Ureter (tissue), 1 donor: ENCODE results near the gene AFMID. TPM values are rescaled to one million over a fixed set of nuclear protein-coding genes. Genes with fewer than 3 reads are reported as not detected.

ENCODE experiments used
- DNase-seq: peaks from one replicate; pipeline ENCODE4 v3.0.0-alpha.2; 2020; ENCODE audit warnings: low spot score
- total RNA-seq: library from RNA; stranded (reverse); gene quantifications from one replicate; pipeline ENCODE4 v1.2.4, GENCODE V29; 2023
- donor health status: DM: yes; HTN: yes; CAD: no.

Gene AFMID
- total RNA-seq, 1 donor from 2014 or later, result 48.5 TPM

- no peak for DNase-seq
Measured at GRCh38 chr17:78255029-78255656, 68.0 kb downstream of the AFMID start.

- DNase-seq, result no peak
Measured at GRCh38 chr17:78255953-78256706, 69.0 kb downstream of the AFMID start.

- DNase-seq, result no peak
Measured at GRCh38 chr17:78256707-78257591, 69.8 kb downstream of the AFMID start.

Other genes with a start within 250 kb of the AFMID start
- 36.7 TPM for gene TNRC6C, start 228.7 kb upstream of the AFMID start, total RNA-seq
- 151 TPM for gene TMC6, start 58.6 kb upstream of the AFMID start, total RNA-seq
- gene TMC8, start 56.6 kb upstream of the AFMID start, total RNA-seq, result 18.2 TPM
- 0.21 TPM for gene C17orf99, start 41.0 kb upstream of the AFMID start, total RNA-seq
- gene SYNGR2, start 18.8 kb upstream of the AFMID start, total RNA-seq, result 119 TPM
- 1.2 TPM for gene TK1, start 310 bp upstream of the AFMID start, total RNA-seq
- gene BIRC5, start 26.9 kb downstream of the AFMID start, total RNA-seq, result 2.0 TPM
- not detected for gene TMEM235, start 44.3 kb downstream of the AFMID start, total RNA-seq
- 66.1 TPM for gene SOCS3, start 172.7 kb downstream of the AFMID start, total RNA-seq
- gene PGS1, start 191.3 kb downstream of the AFMID start, total RNA-seq, result 73.2 TPM